OCI-LY7 (cell line): ENCODE data around the gene STX16.

Experiments used
- EZH2phosphoT487 ChIP-seq: fragments of 200-600 bp; sonication (generic); IDR thresholded peaks from 2 replicates; pipeline ENCODE4 v1.6.1; 2018; ENCODE audit warnings: low read depth, borderline replicate concordance, mild to moderate bottlenecking, mixed run types, antibody characterized with exemption, low read length, moderate library complexity, mixed read lengths
- TF ChIP-seq, protein P1 (sequence below): fragments of 200-600 bp; sonication (generic); conservative IDR thresholded peaks from 2 replicates; pipeline ENCODE4 v1.5.1; 2014; ENCODE audit warnings: mild to moderate bottlenecking, antibody characterized with exemption, low read length, moderate library complexity, mixed read lengths

DNA sequence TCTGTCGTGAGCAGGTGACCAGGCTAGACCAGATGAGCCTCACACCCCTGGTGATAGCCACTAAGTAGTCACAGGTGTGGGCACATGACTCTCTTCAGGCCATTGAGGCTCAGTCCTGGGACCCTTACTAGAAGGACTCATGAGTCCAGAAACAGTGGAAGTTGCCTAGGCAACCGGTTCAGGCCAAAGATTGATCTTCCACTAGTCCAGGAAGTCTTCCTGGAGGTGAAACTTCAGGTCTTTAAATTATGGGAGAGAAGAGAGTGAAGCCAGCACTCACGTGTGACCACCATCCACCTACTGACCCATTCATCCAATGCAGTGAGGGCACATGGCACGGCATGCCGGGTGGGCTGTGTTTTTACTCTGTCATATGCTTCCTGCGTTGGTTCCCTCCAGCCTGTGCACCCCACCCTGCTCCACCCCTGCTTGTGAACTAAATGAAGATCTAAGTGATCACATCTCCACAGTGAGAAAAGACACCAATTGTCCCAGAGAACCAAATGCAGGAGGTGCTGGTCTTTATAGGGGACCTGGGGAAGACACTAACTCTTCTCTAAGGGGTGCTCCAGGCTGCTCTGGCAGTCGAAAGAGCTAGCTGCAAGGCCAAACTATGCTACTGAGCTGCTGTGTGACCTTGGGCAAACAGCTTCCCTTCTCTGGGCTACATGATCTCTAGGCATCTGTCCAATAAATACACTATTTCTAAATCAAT is 12.5 kb upstream of the STX16 start:
- TF ChIP-seq, protein P1, sequence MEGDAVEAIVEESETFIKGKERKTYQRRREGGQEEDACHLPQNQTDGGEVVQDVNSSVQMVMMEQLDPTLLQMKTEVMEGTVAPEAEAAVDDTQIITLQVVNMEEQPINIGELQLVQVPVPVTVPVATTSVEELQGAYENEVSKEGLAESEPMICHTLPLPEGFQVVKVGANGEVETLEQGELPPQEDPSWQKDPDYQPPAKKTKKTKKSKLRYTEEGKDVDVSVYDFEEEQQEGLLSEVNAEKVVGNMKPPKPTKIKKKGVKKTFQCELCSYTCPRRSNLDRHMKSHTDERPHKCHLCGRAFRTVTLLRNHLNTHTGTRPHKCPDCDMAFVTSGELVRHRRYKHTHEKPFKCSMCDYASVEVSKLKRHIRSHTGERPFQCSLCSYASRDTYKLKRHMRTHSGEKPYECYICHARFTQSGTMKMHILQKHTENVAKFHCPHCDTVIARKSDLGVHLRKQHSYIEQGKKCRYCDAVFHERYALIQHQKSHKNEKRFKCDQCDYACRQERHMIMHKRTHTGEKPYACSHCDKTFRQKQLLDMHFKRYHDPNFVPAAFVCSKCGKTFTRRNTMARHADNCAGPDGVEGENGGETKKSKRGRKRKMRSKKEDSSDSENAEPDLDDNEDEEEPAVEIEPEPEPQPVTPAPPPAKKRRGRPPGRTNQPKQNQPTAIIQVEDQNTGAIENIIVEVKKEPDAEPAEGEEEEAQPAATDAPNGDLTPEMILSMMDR = no peak
- TF ChIP-seq EZH2phosphoT487 = no peak
